Astrocyte (in vitro differentiated cells and primary cell): ENCODE results near the gene KLK7. TPM values are rescaled to one million over a fixed set of nuclear protein-coding genes. Genes with fewer than 3 reads are reported as not detected.

Experiments
- DNase-seq: peaks from one replicate; pipeline ENCODE4 v3.0.0-alpha.2; 2010; ENCODE audit warnings: low read depth
- FAIRE-seq: peaks from 2 replicates; lab custom pipeline; 2011; peaks lifted over from hg19 to GRCh38; lab: Jason Lieb, UNC
- H2AFZ ChIP-seq: 2 replicates; pipeline ENCODE4 v1.6.0; 2012; ENCODE audit warnings: low read depth, low read length, inconsistent platforms
- H3K27ac ChIP-seq: 2 replicates; pipeline ENCODE4 v1.5.1; 2011; ENCODE audit warnings: low read depth, low read length, inconsistent platforms
- H3K27me3 ChIP-seq: 2 replicates; pipeline ENCODE4 v1.6.0; 2011; ENCODE audit warnings: low read length, inconsistent platforms; ENCODE audit not compliant: insufficient read depth
- H3K36me3 ChIP-seq: 2 replicates; pipeline ENCODE4 v1.5.1; 2011; ENCODE audit warnings: low read length, inconsistent platforms; ENCODE audit not compliant: insufficient read depth
- H3K4me1 ChIP-seq: 2 replicates; pipeline ENCODE4 v1.5.1; 2011; ENCODE audit warnings: low read length, inconsistent platforms; ENCODE audit not compliant: insufficient read depth
- H3K4me2 ChIP-seq: 2 replicates; pipeline ENCODE4 v1.6.0; 2012; ENCODE audit warnings: low read length, inconsistent platforms
- H3K4me3 ChIP-seq: 2 replicates; pipeline ENCODE4 v1.5.1; 2011; ENCODE audit warnings: low read depth, mild to moderate bottlenecking, low read length, inconsistent platforms; ENCODE audit not compliant: insufficient read depth
- H3K79me2 ChIP-seq: 2 replicates; pipeline ENCODE4 v1.6.0; 2012; ENCODE audit warnings: mild to moderate bottlenecking, low read length, inconsistent platforms; ENCODE audit not compliant: insufficient read depth
- H3K9ac ChIP-seq: 2 replicates; pipeline ENCODE4 v1.6.0; 2012; ENCODE audit warnings: mild to moderate bottlenecking, low read length, inconsistent platforms
- H3K9me3 ChIP-seq: 2 replicates; pipeline ENCODE4 v1.5.1; 2012; ENCODE audit warnings: low read depth, mild to moderate bottlenecking, low read length, inconsistent platforms; ENCODE audit not compliant: insufficient read depth
- H4K20me1 ChIP-seq: 2 replicates; pipeline ENCODE4 v1.6.0; 2012; ENCODE audit warnings: low read length, inconsistent platforms; ENCODE audit not compliant: insufficient read depth
- H3K27ac Mint-ChIP-seq: one replicate; pipeline ENCODE4 v1.8.0; 2021; ENCODE audit warnings: mild to moderate bottlenecking, mixed read lengths; ENCODE audit not compliant: unreplicated experiment
- H3K27me3 Mint-ChIP-seq: one replicate; pipeline ENCODE4 v1.8.0; 2021; ENCODE audit warnings: low read depth, mixed read lengths; ENCODE audit not compliant: unreplicated experiment
- H3K36me3 Mint-ChIP-seq: one replicate; pipeline ENCODE4 v1.8.0; 2021; ENCODE audit warnings: low read depth, mixed read lengths; ENCODE audit not compliant: unreplicated experiment
- H3K4me1 Mint-ChIP-seq: one replicate; pipeline ENCODE4 v1.8.0; 2021; ENCODE audit warnings: low read depth, mixed read lengths; ENCODE audit not compliant: unreplicated experiment
- H3K4me3 Mint-ChIP-seq: one replicate; pipeline ENCODE4 v1.8.0; 2021; ENCODE audit warnings: mild to moderate bottlenecking, moderate library complexity, mixed read lengths; ENCODE audit not compliant: unreplicated experiment
- H3K9me3 Mint-ChIP-seq: one replicate; pipeline ENCODE4 v1.8.0; 2021; ENCODE audit warnings: mild to moderate bottlenecking, mixed read lengths; ENCODE audit not compliant: unreplicated experiment
- CTCF ChIP-seq: IDR thresholded peaks from 2 replicates; pipeline ENCODE4 v1.5.1; 2011; ENCODE audit warnings: low read depth, mild to moderate bottlenecking, inconsistent platforms, low read length, moderate library complexity; ENCODE audit not compliant: insufficient read depth
- EZH2 ChIP-seq: IDR thresholded peaks from 2 replicates; pipeline ENCODE4 v1.6.1; 2012; ENCODE audit warnings: mild to moderate bottlenecking, low read length, inconsistent platforms; ENCODE audit not compliant: insufficient read depth
- total RNA-seq: library from RNA; stranded (reverse); gene quantifications from 2 replicates; pipeline ENCODE4 v1.2.1, GENCODE V29; 2021

The KLK7 gene
- total RNA-seq, 1 donor from 2014 or later: not detected

GRCh38 chr19:50969413-50969760 is 14.3 kb downstream of the KLK7 start, which contains the start of gene KLK6:
KLK6 (minus strand) TSS chr19:50969591; CDS start chr19:50968104, 1,487 bp downstream.
- H3K27ac Mint-ChIP-seq: no peak within 1 kb of the TSS
- Histone ChIP-seq H3K79me2 (no peaks in the 10 kb centered on the region), H4K20me1 (no peaks in the 10 kb centered on the region), H3K27me3 (no peaks in the 10 kb centered on the region), H3K9me3 (no peaks in the 10 kb centered on the region), H3K4me3 (no peak within 1 kb of the TSS), H3K4me2 (no peak within 1 kb of the TSS), H2AFZ (no peak within 1 kb of the TSS), H3K4me1 (no peaks in the 10 kb centered on the region), H3K27ac (no peak within 1 kb of the TSS), H3K36me3 (no peaks in the 10 kb centered on the region), H3K9ac (no peak within 1 kb of the TSS)
- peaks cover 4% of the 10 kb centered on the region for H3K4me1 Mint-ChIP-seq
- no peak for FAIRE-seq
- no peak within 1 kb of the TSS for H3K4me3 Mint-ChIP-seq
- no peak for DNase-seq
- H3K36me3 Mint-ChIP-seq: no peaks in the 10 kb centered on the region
- no peak for TF ChIP-seq EZH2
- no peak for TF ChIP-seq CTCF
- H3K27me3 Mint-ChIP-seq: peaks cover 25% of the 10 kb centered on the region
- no peaks in the 10 kb centered on the region for H3K9me3 Mint-ChIP-seq

DNA sequence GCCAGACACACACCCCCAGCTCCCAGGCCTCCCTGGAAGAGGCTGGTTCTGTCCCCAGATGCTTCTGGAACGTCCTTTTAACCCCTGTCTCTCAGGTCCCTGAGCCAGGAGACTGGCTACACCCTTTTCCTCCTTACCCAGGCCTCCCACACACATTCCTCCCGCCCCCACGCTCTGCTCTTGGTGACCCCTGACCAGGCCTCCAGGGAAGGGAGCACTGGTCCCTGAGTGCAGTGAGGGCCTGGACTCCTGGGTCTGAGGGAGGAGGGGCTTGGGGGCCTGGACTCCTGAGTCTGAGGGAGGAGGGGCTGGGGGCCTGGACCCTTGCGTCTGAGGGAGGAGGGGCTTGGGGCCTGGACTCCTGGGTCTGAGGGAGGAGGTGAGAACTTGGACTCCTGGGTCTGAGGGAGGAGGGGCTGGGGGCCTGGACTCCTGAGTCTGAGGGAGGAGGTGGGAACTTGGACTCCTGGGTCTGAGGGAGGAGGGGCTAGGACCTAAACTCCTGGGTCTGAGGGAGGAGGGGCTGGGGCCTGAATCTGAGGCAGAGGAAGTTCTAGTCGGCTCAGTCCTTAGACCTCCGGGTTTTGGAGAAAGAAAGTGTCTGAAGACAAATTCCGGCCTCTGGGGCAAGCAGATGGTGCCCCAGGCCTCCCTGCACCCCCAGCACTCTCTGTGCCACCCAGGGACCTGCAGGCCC is 14.9 kb downstream of the KLK7 start:
- peaks cover 4% of the 10 kb centered on the region for H3K4me1 Mint-ChIP-seq
- H3K36me3 Mint-ChIP-seq: no peaks in the 10 kb centered on the region
- no peak for TF ChIP-seq EZH2
- no peak for TF ChIP-seq CTCF
- Histone ChIP-seq H2AFZ (no peak overlapping the region), H4K20me1 (no peaks in the 10 kb centered on the region), H3K9ac (no peak overlapping the region), H3K4me3 (no peak overlapping the region), H3K9me3 (no peaks in the 10 kb centered on the region), H3K79me2 (no peaks in the 10 kb centered on the region), H3K4me2 (no peak overlapping the region), H3K4me1 (no peaks in the 10 kb centered on the region), H3K36me3 (no peaks in the 10 kb centered on the region), H3K27me3 (no peaks in the 10 kb centered on the region), H3K27ac (no peak overlapping the region)
- H3K27me3 Mint-ChIP-seq: peaks cover 29% of the 10 kb centered on the region
- H3K27ac Mint-ChIP-seq: no peak overlapping the region
- peaks cover under 1% of the 10 kb centered on the region for H3K9me3 Mint-ChIP-seq
- no peak for DNase-seq
- H3K4me3 Mint-ChIP-seq: no peak overlapping the region
- no peak for FAIRE-seq

DNA sequence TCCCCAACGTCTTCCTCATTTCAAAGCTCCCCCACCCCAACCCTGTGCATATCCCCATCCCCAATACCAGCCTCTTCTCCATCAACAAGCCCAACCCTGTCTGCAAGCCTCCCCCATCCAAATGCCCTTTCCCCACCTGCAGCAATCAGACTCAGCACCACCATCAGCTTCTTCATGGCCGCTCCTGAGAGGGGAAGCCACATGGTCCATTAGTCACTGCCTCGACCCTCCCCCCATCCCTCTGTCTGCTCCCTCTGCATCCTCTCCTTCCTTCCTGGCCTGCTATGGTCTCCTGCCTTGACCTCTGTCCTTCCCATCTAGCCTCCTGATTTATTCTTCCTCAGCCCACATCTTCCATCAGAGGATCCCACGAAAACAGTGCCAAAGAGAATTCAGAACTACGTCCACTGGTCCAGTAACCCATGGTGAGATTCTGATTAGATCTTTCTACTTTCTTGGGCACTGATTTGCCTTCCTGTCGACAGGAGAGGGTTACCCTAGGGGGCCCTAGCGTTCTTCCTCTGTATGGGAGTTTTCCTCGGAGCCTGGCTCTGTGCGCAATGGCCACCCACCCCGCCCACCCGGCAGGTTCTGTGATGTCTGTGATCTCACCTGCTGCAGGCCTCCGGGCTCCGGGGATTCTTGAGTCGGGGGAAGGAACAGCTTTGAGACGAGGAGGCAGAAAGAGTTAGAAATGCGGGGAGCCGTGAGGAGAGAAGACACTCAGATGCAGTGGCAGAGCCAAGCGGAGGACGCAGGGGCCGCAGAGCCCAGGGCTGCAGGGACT is 15.6 kb downstream of the KLK7 start:
- DNase-seq (no peak), FAIRE-seq (no peak)
- Mint-ChIP-seq H3K4me3 (no peak overlapping the region), H3K36me3 (no peaks in the 10 kb centered on the region), H3K9me3 (peaks cover 3% of the 10 kb centered on the region), H3K27me3 (peaks cover 30% of the 10 kb centered on the region), H3K27ac (no peak overlapping the region), H3K4me1 (peaks cover 4% of the 10 kb centered on the region)
- Histone ChIP-seq H4K20me1 (no peaks in the 10 kb centered on the region), H3K36me3 (no peaks in the 10 kb centered on the region), H3K27ac (no peak overlapping the region), H2AFZ (no peak overlapping the region), H3K27me3 (no peaks in the 10 kb centered on the region), H3K4me3 (no peak overlapping the region), H3K9ac (no peak overlapping the region), H3K79me2 (no peaks in the 10 kb centered on the region), H3K4me1 (no peaks in the 10 kb centered on the region), H3K4me2 (no peak overlapping the region), H3K9me3 (no peaks in the 10 kb centered on the region)
- TF ChIP-seq CTCF: no peak
- no peak for TF ChIP-seq EZH2
